Mucosa of rectum (tissue), 2 donors: Measurements from ENCODE around the gene A4GALT.

Experiments
- H3K27ac ChIP-seq, 2 donors: one replicate each; pipeline ENCODE4 v1.7.0; 2013; ENCODE audit warnings: inconsistent platforms in 2 of 2, low read depth in 2 of 2, low read length in 2 of 2
- H3K27me3 ChIP-seq, 2 donors: one replicate each; pipeline ENCODE4 v1.7.0; 2013; ENCODE audit warnings: low read length in 2 of 2; ENCODE audit not compliant: control insufficient read depth in 2 of 2, insufficient read depth in 2 of 2
- H3K36me3 ChIP-seq, 2 donors: one replicate each; pipeline ENCODE4 v1.7.0; 2013; ENCODE audit warnings: low read length in 2 of 2; ENCODE audit not compliant: control insufficient read depth in 2 of 2, insufficient read depth in 2 of 2
- H3K4me1 ChIP-seq, 2 donors: one replicate each; pipeline ENCODE4 v1.7.0; 2013; ENCODE audit warnings: low read length in 2 of 2, mild to moderate bottlenecking in 1 of 2; ENCODE audit not compliant: control insufficient read depth in 2 of 2, insufficient read depth in 2 of 2
- H3K4me3 ChIP-seq, 2 donors: one replicate each; pipeline ENCODE4 v1.7.0; 2013; ENCODE audit warnings: low read length in 2 of 2
- H3K9ac ChIP-seq, 2 donors: one replicate each; pipeline ENCODE4 v1.7.0; 2013; ENCODE audit warnings: low read length in 2 of 2, low read depth in 1 of 2, mild to moderate bottlenecking in 1 of 2
- H3K9me3 ChIP-seq, 2 donors: one replicate each; pipeline ENCODE4 v1.7.0; 2013; ENCODE audit warnings: low read length in 2 of 2; ENCODE audit not compliant: control insufficient read depth in 2 of 2
- donor health status: healthy.
- donor health status: Normal muscosa, but diverticular disease.

The A4GALT gene

GRCh38 chr22:42707496-42707895, 13.2 kb downstream of the A4GALT start:
- Histone ChIP-seq H3K9me3 (no peaks in the 10 kb centered on the region), H3K36me3 (no peaks in the 10 kb centered on the region), H3K9ac (no peak overlapping the region), H3K27me3 (no peaks in the 10 kb centered on the region), H3K27ac (no peak overlapping the region), H3K4me3 (no peak overlapping the region), H3K4me1 (no peaks in the 10 kb centered on the region)

- Histone ChIP-seq H3K27ac (no peak overlapping the region), H3K4me1 (no peaks in the 10 kb centered on the region), H3K4me3 (no peak overlapping the region)
These were observed 15.8 kb downstream of the A4GALT start for GRCh38 chr22:42704896-42705295.

GRCh38 chr22:42702675-42703074, 18.0 kb downstream of the A4GALT start:
- Histone ChIP-seq H3K27me3 (no peaks in the 10 kb centered on the region), H3K9ac (no peak overlapping the region), H3K4me3 (no peak overlapping the region), H3K27ac (no peak overlapping the region), H3K4me1 (peaks cover 0 to 4% of the 10 kb centered on the region in 2 donors), H3K9me3 (no peaks in the 10 kb centered on the region), H3K36me3 (no peaks in the 10 kb centered on the region)

More at GRCh38 chr22:42704896-42705295, 15.8 kb downstream of the A4GALT start:
- no peaks in the 10 kb centered on the region for H3K9me3 ChIP-seq
- H3K9ac ChIP-seq = no peak overlapping the region
- H3K36me3 ChIP-seq = no peaks in the 10 kb centered on the region
- H3K27me3 ChIP-seq = no peaks in the 10 kb centered on the region

- H3K36me3 ChIP-seq = no peaks in the 10 kb centered on the region
- no peak overlapping the region for H3K4me3 ChIP-seq
- H3K27ac ChIP-seq = no peak overlapping the region
- no peaks in the 10 kb centered on the region for H3K9me3 ChIP-seq
- H3K9ac ChIP-seq = no peak overlapping the region
- peaks cover 0 to 10% of the 10 kb centered on the region in 2 donors for H3K4me1 ChIP-seq
- no peaks in the 10 kb centered on the region for H3K27me3 ChIP-seq
These were observed 19.0 kb downstream of the A4GALT start for GRCh38 chr22:42701694-42702093.

GRCh38 chr22:42700901-42701300, 19.8 kb downstream of the A4GALT start:
- no peaks in the 10 kb centered on the region for H3K36me3 ChIP-seq
- no peak overlapping the region for H3K4me3 ChIP-seq
- H3K4me1 ChIP-seq = peaks cover 0 to 10% of the 10 kb centered on the region in 2 donors
- H3K27ac ChIP-seq = no peak overlapping the region
- no peaks in the 10 kb centered on the region for H3K27me3 ChIP-seq
- no peaks in the 10 kb centered on the region for H3K9me3 ChIP-seq
- H3K9ac ChIP-seq = no peak overlapping the region

GRCh38 chr22:42700355-42700754, 20.3 kb downstream of the A4GALT start:
- no peak overlapping the region for H3K27ac ChIP-seq
- H3K27me3 ChIP-seq = no peaks in the 10 kb centered on the region
- H3K9ac ChIP-seq = no peak overlapping the region
- no peaks in the 10 kb centered on the region for H3K36me3 ChIP-seq
- no peaks in the 10 kb centered on the region for H3K9me3 ChIP-seq
- peaks cover 0 to 10% of the 10 kb centered on the region in 2 donors for H3K4me1 ChIP-seq
- H3K4me3 ChIP-seq = no peak overlapping the region

- Histone ChIP-seq H3K9me3 (no peaks in the 10 kb centered on the region), H3K4me3 (no peak overlapping the region), H3K9ac (no peak overlapping the region), H3K27ac (peak overlapping the region; percentile 23 to 27), H3K36me3 (no peaks in the 10 kb centered on the region), H3K27me3 (no peaks in the 10 kb centered on the region), H3K4me1 (peaks cover 0 to 10% of the 10 kb centered on the region in 2 donors)
These were observed 20.7 kb downstream of the A4GALT start for GRCh38 chr22:42699976-42700352.

- Histone ChIP-seq H3K9ac (no peak overlapping the region), H3K36me3 (no peaks in the 10 kb centered on the region), H3K27me3 (no peaks in the 10 kb centered on the region), H3K4me3 (no peak overlapping the region), H3K9me3 (no peaks in the 10 kb centered on the region), H3K4me1 (peaks cover 0 to 10% of the 10 kb centered on the region in 2 donors), H3K27ac (peak overlapping the region; percentile 27 to 43)
These were observed 21.2 kb downstream of the A4GALT start for GRCh38 chr22:42699281-42699975.

- Histone ChIP-seq H3K27ac (peak overlapping the region; percentile 56 to 62), H3K27me3 (no peaks in the 10 kb centered on the region), H3K4me3 (no peak overlapping the region), H3K9ac (no peak overlapping the region), H3K4me1 (peaks cover 0 to 10% of the 10 kb centered on the region in 2 donors), H3K9me3 (no peaks in the 10 kb centered on the region), H3K36me3 (no peaks in the 10 kb centered on the region)
These were observed 23.1 kb downstream of the A4GALT start for GRCh38 chr22:42697542-42698013.

GRCh38 chr22:42696331-42696967, 24.2 kb downstream of the A4GALT start:
- Histone ChIP-seq H3K27ac (peak overlapping the region in 1 of 2 donors; percentile 56), H3K9ac (no peak overlapping the region), H3K9me3 (no peaks in the 10 kb centered on the region), H3K27me3 (no peaks in the 10 kb centered on the region), H3K4me3 (no peak overlapping the region), H3K4me1 (peaks cover 0 to 10% of the 10 kb centered on the region in 2 donors), H3K36me3 (no peaks in the 10 kb centered on the region)
